ENCODE measurements around the gene NOTCH1. TPM values are rescaled to one million over a fixed set of nuclear protein-coding genes. Genes with fewer than 3 reads are reported as not detected.

Gene NOTCH1
- total RNA-seq, 4 donors from 2014 or later = 31.1 to 72.1 (median 44.0) TPM

- no CpG with 5 or more reads among the region's 28 CpGs for WGBS, 2 donors (ENCODE audit: low coverage in 1 of 2)
- Histone ChIP-seq H3K9me3 (no peaks in the 10 kb centered on the region), H3K27ac (peak overlapping the region in 1 of 4 donors; percentile 8), H3K4me1 (peaks cover 0 to 40% (median 0%) of the 10 kb centered on the region in 3 donors), H3K36me3 (peaks cover 0 to 100% of the 10 kb centered on the region in 2 donors), H3K27me3 (no peaks in the 10 kb centered on the region), H3K4me3 (no peak overlapping the region)
- ATAC-seq = no peak
- TF ChIP-seq POLR2A (IDR thresholded peaks at IDR 0.05) = no peak
- no peak for TF ChIP-seq POLR2AphosphoS5 (IDR thresholded peaks at IDR 0.05)
- no peak for TF ChIP-seq EP300 (IDR thresholded peaks at IDR 0.05)
- TF ChIP-seq, protein P1, sequence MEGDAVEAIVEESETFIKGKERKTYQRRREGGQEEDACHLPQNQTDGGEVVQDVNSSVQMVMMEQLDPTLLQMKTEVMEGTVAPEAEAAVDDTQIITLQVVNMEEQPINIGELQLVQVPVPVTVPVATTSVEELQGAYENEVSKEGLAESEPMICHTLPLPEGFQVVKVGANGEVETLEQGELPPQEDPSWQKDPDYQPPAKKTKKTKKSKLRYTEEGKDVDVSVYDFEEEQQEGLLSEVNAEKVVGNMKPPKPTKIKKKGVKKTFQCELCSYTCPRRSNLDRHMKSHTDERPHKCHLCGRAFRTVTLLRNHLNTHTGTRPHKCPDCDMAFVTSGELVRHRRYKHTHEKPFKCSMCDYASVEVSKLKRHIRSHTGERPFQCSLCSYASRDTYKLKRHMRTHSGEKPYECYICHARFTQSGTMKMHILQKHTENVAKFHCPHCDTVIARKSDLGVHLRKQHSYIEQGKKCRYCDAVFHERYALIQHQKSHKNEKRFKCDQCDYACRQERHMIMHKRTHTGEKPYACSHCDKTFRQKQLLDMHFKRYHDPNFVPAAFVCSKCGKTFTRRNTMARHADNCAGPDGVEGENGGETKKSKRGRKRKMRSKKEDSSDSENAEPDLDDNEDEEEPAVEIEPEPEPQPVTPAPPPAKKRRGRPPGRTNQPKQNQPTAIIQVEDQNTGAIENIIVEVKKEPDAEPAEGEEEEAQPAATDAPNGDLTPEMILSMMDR (IDR thresholded peaks at IDR 0.05) = no peak
Observed at GRCh38 chr9:136515276-136515675, 30.6 kb downstream of the NOTCH1 start.

- Histone ChIP-seq H3K4me1 (peaks cover 0 to 44% (median 0%) of the 10 kb centered on the region in 3 donors), H3K27me3 (no peaks in the 10 kb centered on the region), H3K36me3 (peaks cover 0 to 100% of the 10 kb centered on the region in 2 donors), H3K4me3 (no peak overlapping the region), H3K27ac (peak overlapping the region in 2 of 4 donors; percentile 8 to 74), H3K9me3 (no peaks in the 10 kb centered on the region)
- no peak for ATAC-seq
- TF ChIP-seq POLR2A (IDR thresholded peaks at IDR 0.05) (no peak), POLR2AphosphoS5 (IDR thresholded peaks at IDR 0.05) (no peak), EP300 (IDR thresholded peaks at IDR 0.05) (no peak)
- TF ChIP-seq, protein P1 (IDR thresholded peaks at IDR 0.05) = no peak
- 60% methylated on average over 1 of the region's 29 CpGs; no CpG with 5 or more reads in 1 of the 2 donors for WGBS, 2 donors (ENCODE audit: low coverage in 1 of 2)
Observed at GRCh38 chr9:136514022-136514714, 31.7 kb downstream of the NOTCH1 start.

GRCh38 chr9:136513191-136513590 is 32.7 kb downstream of the NOTCH1 start:
- WGBS, 2 donors (ENCODE audit: low coverage in 1 of 2) = no CpG with 5 or more reads among the region's 16 CpGs
- Histone ChIP-seq H3K27ac (peak overlapping the region in 3 of 4 donors; percentile 74 to 84 (median 80)), H3K4me3 (no peak overlapping the region), H3K36me3 (peaks cover 0 to 100% of the 10 kb centered on the region in 2 donors), H3K27me3 (no peaks in the 10 kb centered on the region), H3K9me3 (no peaks in the 10 kb centered on the region), H3K4me1 (peaks cover 0 to 38% (median 0%) of the 10 kb centered on the region in 3 donors)
- TF ChIP-seq POLR2A (IDR thresholded peaks at IDR 0.05) (no peak), POLR2AphosphoS5 (IDR thresholded peaks at IDR 0.05) (no peak), EP300 (IDR thresholded peaks at IDR 0.05) (no peak)
- TF ChIP-seq, protein P1 (IDR thresholded peaks at IDR 0.05) = no peak
- ATAC-seq = no peak

DNA sequence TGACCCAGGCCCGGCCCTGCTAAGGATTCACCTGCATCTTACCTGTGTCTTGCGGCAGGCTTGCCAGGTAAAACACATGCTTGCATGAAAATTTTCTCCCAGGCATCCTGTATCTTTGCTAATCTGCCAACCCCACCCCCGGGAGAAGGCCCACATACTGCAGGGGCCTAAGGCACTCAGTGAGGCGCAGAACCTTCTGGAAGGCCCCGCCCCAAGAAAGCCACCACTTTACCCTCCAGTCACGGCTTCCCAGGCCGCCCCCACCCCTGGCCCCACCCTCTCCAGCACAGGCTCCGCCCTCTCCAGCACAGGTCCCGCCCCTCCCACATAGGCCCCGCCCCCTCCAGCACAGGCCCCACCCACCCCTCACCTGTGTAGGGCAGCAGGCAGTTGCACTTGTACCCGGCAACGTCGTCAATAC is 33.2 kb downstream of the NOTCH1 start:
- Histone ChIP-seq H3K27me3 (no peaks in the 10 kb centered on the region), H3K36me3 (peaks cover 0 to 100% of the 10 kb centered on the region in 2 donors), H3K4me3 (no peak overlapping the region), H3K4me1 (peaks cover 0 to 36% (median 0%) of the 10 kb centered on the region in 3 donors), H3K27ac (peak overlapping the region; percentile 5 to 84 (median 77)), H3K9me3 (no peaks in the 10 kb centered on the region)
- no peak for ATAC-seq
- no CpG with 5 or more reads among the region's 13 CpGs for WGBS, 2 donors (ENCODE audit: low coverage in 1 of 2)
- TF ChIP-seq POLR2AphosphoS5 (IDR thresholded peaks at IDR 0.05) (no peak), EP300 (IDR thresholded peaks at IDR 0.05) (no peak), POLR2A (IDR thresholded peaks at IDR 0.05) (no peak)
- TF ChIP-seq, protein P1 (IDR thresholded peaks at IDR 0.05) = no peak

Measured in gastroesophageal sphincter (tissue), 4 donors.